ENCODE data around the gene OPN4.

Gene OPN4

GRCh38 chr10:86688398-86688921 is 34.1 kb downstream of the OPN4 start:
- TF ChIP-seq CTCF (IDR thresholded peaks at IDR 0.05; ENCODE audit: insufficient read depth, low read length) (peak; percentile 63), GABPA (IDR thresholded peaks at IDR 0.05; ENCODE audit: low read depth) (no peak)
- no peaks in the 10 kb centered on the region for H3K27me3 ChIP-seq (ENCODE audit: insufficient read depth, poor library complexity, severe bottlenecking)
- no peak overlapping the region for H3K4me3 ChIP-seq (replicated peaks; ENCODE audit: insufficient read depth, low read length)
- H3K27ac ChIP-seq (replicated peaks), result no peak overlapping the region
- DNase-seq (ENCODE audit: low read depth in 1 of 2, low spot score in 1 of 2), result peak; percentile 39 to 59

- no peak overlapping the region for H3K4me3 ChIP-seq (replicated peaks; ENCODE audit: insufficient read depth, low read length)
- no peak for TF ChIP-seq CTCF (IDR thresholded peaks at IDR 0.05; ENCODE audit: insufficient read depth, low read length)
- TF ChIP-seq SPI1 (IDR thresholded peaks at IDR 0.05; ENCODE audit: borderline replicate concordance, low read depth), result no peak
- TF ChIP-seq REST (IDR thresholded peaks at IDR 0.05; ENCODE audit: insufficient replicate concordance, low read depth), result no peak
- TF ChIP-seq GABPA (IDR thresholded peaks at IDR 0.05; ENCODE audit: low read depth), result no peak
- TF ChIP-seq POLR2AphosphoS5 (IDR thresholded peaks at IDR 0.05; ENCODE audit: low read depth), result no peak
- H3K27ac ChIP-seq (replicated peaks), result no peak overlapping the region
- H3K27me3 ChIP-seq (ENCODE audit: insufficient read depth, poor library complexity, severe bottlenecking), result no peaks in the 10 kb centered on the region
- DNase-seq (ENCODE audit: low read depth in 1 of 2, low spot score in 1 of 2), result no peak
These were observed 34.8 kb downstream of the OPN4 start for GRCh38 chr10:86689146-86689545.

GRCh38 chr10:86690231-86690630 is 35.9 kb downstream of the OPN4 start:
- DNase-seq (ENCODE audit: low read depth in 1 of 2, low spot score in 1 of 2), result no peak
- no peak for TF ChIP-seq CTCF (IDR thresholded peaks at IDR 0.05; ENCODE audit: insufficient read depth, low read length)
- TF ChIP-seq REST (IDR thresholded peaks at IDR 0.05; ENCODE audit: insufficient replicate concordance, low read depth), result no peak
- TF ChIP-seq GABPA (IDR thresholded peaks at IDR 0.05; ENCODE audit: low read depth), result no peak
- no peak for TF ChIP-seq SPI1 (IDR thresholded peaks at IDR 0.05; ENCODE audit: borderline replicate concordance, low read depth)
- TF ChIP-seq POLR2AphosphoS5 (IDR thresholded peaks at IDR 0.05; ENCODE audit: low read depth), result no peak
- Histone ChIP-seq H3K27me3 (ENCODE audit: insufficient read depth, poor library complexity, severe bottlenecking) (no peaks in the 10 kb centered on the region), H3K4me3 (replicated peaks; ENCODE audit: insufficient read depth, low read length) (no peak overlapping the region), H3K27ac (replicated peaks) (no peak overlapping the region)

GRCh38 chr10:86690657-86691084 is 36.3 kb downstream of the OPN4 start:
- no peak overlapping the region for H3K4me3 ChIP-seq (replicated peaks; ENCODE audit: insufficient read depth, low read length)
- TF ChIP-seq GABPA (IDR thresholded peaks at IDR 0.05; ENCODE audit: low read depth), result no peak
- no peak for TF ChIP-seq SPI1 (IDR thresholded peaks at IDR 0.05; ENCODE audit: borderline replicate concordance, low read depth)
- no peak for DNase-seq (ENCODE audit: low read depth in 1 of 2, low spot score in 1 of 2)
- H3K27ac ChIP-seq (replicated peaks), result no peak overlapping the region
- no peaks in the 10 kb centered on the region for H3K27me3 ChIP-seq (ENCODE audit: insufficient read depth, poor library complexity, severe bottlenecking)

All from HL-60 (cell line).